IMR-90 (cell line): ENCODE data around the gene DEFB110.

ENCODE experiments used
- CTCF ChIP-seq: conservative IDR thresholded peaks from 2 replicates; pipeline ENCODE4 v1.5.1; 2012; ENCODE audit warnings: mild to moderate bottlenecking, low read depth, low read length, improper control_type of control experiment
- MAFK ChIP-seq: IDR thresholded peaks from 2 replicates; pipeline ENCODE4 v1.6.1; 2012; ENCODE audit warnings: low read depth, low read length, improper control_type of control experiment
- POLR2A ChIP-seq: IDR thresholded peaks from 2 replicates; pipeline ENCODE4 v1.6.1; 2012; ENCODE audit warnings: mild to moderate bottlenecking, low read depth, low read length
- USF2 ChIP-seq: fragments of 150-350 bp; IDR thresholded peaks from 2 replicates; pipeline ENCODE4 v1.6.1; 2017; ENCODE audit warnings: mild to moderate bottlenecking, antibody characterized with exemption, low read length, low read depth

GRCh38 chr6:50007819-50008218 is 14.0 kb downstream of the DEFB110 start:
- TF ChIP-seq CTCF: no peak
- no peak for TF ChIP-seq USF2
- TF ChIP-seq POLR2A: no peak
- TF ChIP-seq MAFK: no peak
